ENCODE results near the gene RAG1.

The RAG1 gene

GRCh38 chr11:36591433-36591832, 23.6 kb downstream of the RAG1 start:
- Histone ChIP-seq H4K20me1 (ENCODE audit: insufficient read depth) (no peaks in the 10 kb centered on the region), H3K79me2 (ENCODE audit: insufficient read depth, low read depth) (no peaks in the 10 kb centered on the region), H3K4me2 (no peak overlapping the region), H3K27ac (no peak overlapping the region), H2AFZ (ENCODE audit: low read depth) (no peak overlapping the region), H3K36me3 (ENCODE audit: insufficient read depth) (no peaks in the 10 kb centered on the region), H3K9ac (no peak overlapping the region), H3K4me1 (ENCODE audit: low read depth, poor library complexity, severe bottlenecking) (no peaks in the 10 kb centered on the region), H3K27me3 (ENCODE audit: insufficient read depth, low read depth) (no peaks in the 10 kb centered on the region), H3K4me3 (IDR thresholded peaks at IDR 0.05; ENCODE audit: insufficient read depth, low read depth, low read length) (no peak overlapping the region)
- TF ChIP-seq CTCF (conservative IDR thresholded peaks at IDR 0.05; ENCODE audit: low read depth, low read length), result no peak

- no peak within 1 kb of the TSS for H3K27ac ChIP-seq
- H3K4me1 ChIP-seq (ENCODE audit: low read depth, poor library complexity, severe bottlenecking), result no peaks in the 10 kb centered on the region
- no peak for TF ChIP-seq CTCF (conservative IDR thresholded peaks at IDR 0.05; ENCODE audit: low read depth, low read length)
- no peaks in the 10 kb centered on the region for H3K36me3 ChIP-seq (ENCODE audit: insufficient read depth)
- no peak within 1 kb of the TSS for H3K9ac ChIP-seq
- no peaks in the 10 kb centered on the region for H3K79me2 ChIP-seq (ENCODE audit: insufficient read depth, low read depth)
- H3K4me2 ChIP-seq, result no peak within 1 kb of the TSS
- no peaks in the 10 kb centered on the region for H3K27me3 ChIP-seq (ENCODE audit: insufficient read depth, low read depth)
- H3K4me3 ChIP-seq (IDR thresholded peaks at IDR 0.05; ENCODE audit: insufficient read depth, low read depth, low read length), result no peak within 1 kb of the TSS
- H2AFZ ChIP-seq (ENCODE audit: low read depth), result no peak within 1 kb of the TSS
- H4K20me1 ChIP-seq (ENCODE audit: insufficient read depth), result no peaks in the 10 kb centered on the region
Observed at GRCh38 chr11:36594316-36594989, 26.6 kb downstream of the RAG1 start, which contains the start of gene IFTAP. TSS of gene IFTAP (plus strand) at chr11:36594502. CDS start at chr11:36610104, 15,602 bp downstream.

DNA sequence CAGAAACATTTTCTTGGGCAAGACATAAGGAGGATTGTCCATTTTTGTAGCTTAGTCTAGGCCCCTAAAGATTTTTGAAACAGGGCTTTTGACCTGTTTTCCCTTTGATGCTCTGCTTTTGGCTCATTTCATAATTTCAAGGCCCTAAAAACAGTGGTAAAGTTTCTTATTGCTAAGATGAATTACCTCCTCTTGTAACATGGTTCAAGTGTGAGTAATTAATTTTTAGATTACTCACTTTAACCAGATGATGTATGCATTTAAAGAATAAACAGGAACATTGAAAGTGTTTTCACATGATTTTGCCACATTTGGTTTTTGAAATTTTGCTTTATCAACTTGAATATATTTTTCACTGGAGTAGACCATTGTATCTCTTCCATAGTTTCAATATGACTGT, 29.1 kb downstream of the RAG1 start:
- Histone ChIP-seq H4K20me1 (ENCODE audit: insufficient read depth) (no peaks in the 10 kb centered on the region), H3K27ac (no peak overlapping the region), H2AFZ (ENCODE audit: low read depth) (no peak overlapping the region), H3K27me3 (ENCODE audit: insufficient read depth, low read depth) (no peaks in the 10 kb centered on the region), H3K36me3 (ENCODE audit: insufficient read depth) (no peaks in the 10 kb centered on the region), H3K4me1 (ENCODE audit: low read depth, poor library complexity, severe bottlenecking) (peaks cover 8% of the 10 kb centered on the region), H3K79me2 (ENCODE audit: insufficient read depth, low read depth) (no peaks in the 10 kb centered on the region), H3K4me2 (no peak overlapping the region), H3K4me3 (IDR thresholded peaks at IDR 0.05; ENCODE audit: insufficient read depth, low read depth, low read length) (no peak overlapping the region), H3K9ac (no peak overlapping the region)
- no peak for TF ChIP-seq CTCF (conservative IDR thresholded peaks at IDR 0.05; ENCODE audit: low read depth, low read length)

DNA sequence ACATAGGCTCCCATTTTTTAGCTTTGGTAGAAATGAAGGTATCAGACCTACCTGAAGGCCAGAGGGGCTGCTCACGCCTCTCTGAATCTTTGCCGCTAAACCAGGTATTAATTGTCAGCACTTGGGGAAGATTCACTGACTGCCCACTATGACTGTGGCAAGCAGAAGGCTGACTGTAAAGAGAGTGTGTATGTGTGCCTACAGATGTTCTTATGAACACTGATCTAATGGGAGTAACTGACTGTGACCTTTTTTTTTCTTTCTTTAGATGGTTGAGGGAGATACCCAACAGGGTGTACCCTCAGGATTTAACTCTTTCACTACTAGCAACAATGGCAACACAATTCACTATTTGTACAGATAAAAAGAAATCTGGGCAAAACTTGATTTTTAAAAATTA, 30.2 kb downstream of the RAG1 start, which contains the start of gene RAG2:
Gene RAG2 (minus strand): TSS at position 186 of the 400 bp plus-strand sequence. CDS start 4,068 bp downstream, outside the sequence.
- Histone ChIP-seq H3K36me3 (ENCODE audit: insufficient read depth) (no peaks in the 10 kb centered on the region), H3K4me2 (no peak within 1 kb of the TSS), H3K79me2 (ENCODE audit: insufficient read depth, low read depth) (no peaks in the 10 kb centered on the region), H3K27me3 (ENCODE audit: insufficient read depth, low read depth) (no peaks in the 10 kb centered on the region), H4K20me1 (ENCODE audit: insufficient read depth) (no peaks in the 10 kb centered on the region), H3K9ac (no peak within 1 kb of the TSS), H3K4me3 (IDR thresholded peaks at IDR 0.05; ENCODE audit: insufficient read depth, low read depth, low read length) (no peak within 1 kb of the TSS), H2AFZ (ENCODE audit: low read depth) (no peak within 1 kb of the TSS), H3K27ac (no peak within 1 kb of the TSS), H3K4me1 (ENCODE audit: low read depth, poor library complexity, severe bottlenecking) (peaks cover 20% of the 10 kb centered on the region)
- TF ChIP-seq CTCF (conservative IDR thresholded peaks at IDR 0.05; ENCODE audit: low read depth, low read length), result no peak
